Medulla oblongata (tissue), 1 donor: ENCODE results near the gene DUS1L.

ENCODE experiments used
- DNase-seq: peaks from one replicate; pipeline ENCODE4 v3.0.0-alpha.2; 2015; ENCODE audit errors: extremely low spot score

Gene DUS1L

GRCh38 chr17:82100502-82101298, 35.1 kb upstream of the DUS1L start:
- DNase-seq, result no peak

- no peak for DNase-seq
Observed at GRCh38 chr17:82098939-82099763, 33.5 kb upstream of the DUS1L start.

- DNase-seq, result peak; percentile 96
Observed at GRCh38 chr17:82098169-82098938, 32.8 kb upstream of the DUS1L start, which contains the start of gene FASN. FASN (minus strand) TSS chr17:82098236; CDS start chr17:82096445, 1,791 bp downstream.

- no peak for DNase-seq
Observed at GRCh38 chr17:82097919-82098168, 32.2 kb upstream of the DUS1L start.

- peak; percentile 34 for DNase-seq
Observed at GRCh38 chr17:82097184-82097918, 31.7 kb upstream of the DUS1L start.

- DNase-seq, result no peak
Observed at GRCh38 chr17:82096709-82097183, 31.1 kb upstream of the DUS1L start.

GRCh38 chr17:82095777-82096708, 30.4 kb upstream of the DUS1L start:
- no peak for DNase-seq

- DNase-seq, result no peak
Observed at GRCh38 chr17:82094931-82095776, 29.6 kb upstream of the DUS1L start.

GRCh38 chr17:82092995-82093751, 27.6 kb upstream of the DUS1L start:
- no peak for DNase-seq

GRCh38 chr17:82092628-82092994, 27.0 kb upstream of the DUS1L start:
- DNase-seq, result no peak

GRCh38 chr17:82092094-82092586, 26.5 kb upstream of the DUS1L start:
- no peak for DNase-seq

GRCh38 chr17:82091264-82092066, 25.9 kb upstream of the DUS1L start:
- DNase-seq, result no peak

GRCh38 chr17:82090549-82091263, 25.1 kb upstream of the DUS1L start:
- no peak for DNase-seq

GRCh38 chr17:82089723-82090548, 24.3 kb upstream of the DUS1L start:
- DNase-seq, result no peak

- DNase-seq, result no peak
Observed at GRCh38 chr17:82088838-82089722, 23.5 kb upstream of the DUS1L start.
